GF-D8 (cell line): ENCODE results near the gene CNIH2.
"Not testable (repeated sequence)": the region's sequence is repeated elsewhere in the genome, so short reads cannot be mapped to it uniquely, and the experiment has no call there.

ENCODE experiments used
- DNase-seq: peaks from one replicate; lab custom pipeline; 2025; lab: John Stamatoyannopoulos, UW

Gene CNIH2

GRCh38 chr11:66259956-66260355 is 18.0 kb upstream of the CNIH2 start:
- DNase-seq, result no peak

- DNase-seq, result no peak
Measured at GRCh38 chr11:66261578-66261977, 16.4 kb upstream of the CNIH2 start.

- DNase-seq, result no peak
Measured at GRCh38 chr11:66262191-66262590, 15.8 kb upstream of the CNIH2 start.

- no peak for DNase-seq
Measured at GRCh38 chr11:66262696-66263095, 15.3 kb upstream of the CNIH2 start.

- DNase-seq, result no peak
Measured at GRCh38 chr11:66263231-66263630, 14.7 kb upstream of the CNIH2 start.

- DNase-seq, result no peak
Measured at GRCh38 chr11:66263785-66264184, 14.2 kb upstream of the CNIH2 start.

GRCh38 chr11:66264383-66264782 is 13.6 kb upstream of the CNIH2 start:
- DNase-seq, result no peak

GRCh38 chr11:66264914-66265313 is 13.1 kb upstream of the CNIH2 start:
- DNase-seq, result no peak

GRCh38 chr11:66265531-66266377 is 12.2 kb upstream of the CNIH2 start:
- no peak for DNase-seq

GRCh38 chr11:66266378-66267038 is 11.5 kb upstream of the CNIH2 start:
- DNase-seq, result no peak

GRCh38 chr11:66267039-66267378 is 11.0 kb upstream of the CNIH2 start:
- no peak for DNase-seq

GRCh38 chr11:66267379-66268243 is 10.4 kb upstream of the CNIH2 start:
- peak; percentile 56 for DNase-seq

GRCh38 chr11:66268244-66268951 is 9.6 kb upstream of the CNIH2 start, which contains the start of gene RAB1B:
RAB1B (plus strand) TSS chr11:66268639; CDS start chr11:66268680, 41 bp downstream.
- peak; percentile 97 for DNase-seq

GRCh38 chr11:66268952-66269905 is 8.7 kb upstream of the CNIH2 start:
- peak; percentile 8 for DNase-seq

- DNase-seq, result no peak
Measured at GRCh38 chr11:66271816-66272215, 6.2 kb upstream of the CNIH2 start.

GRCh38 chr11:66272596-66272995 is 5.4 kb upstream of the CNIH2 start:
- no peak for DNase-seq

- DNase-seq, result no peak
Measured at GRCh38 chr11:66274219-66274618, 3.8 kb upstream of the CNIH2 start.

GRCh38 chr11:66275396-66275795 is 2.6 kb upstream of the CNIH2 start:
- no peak for DNase-seq

- DNase-seq, result no peak
Measured at GRCh38 chr11:66275984-66276612, 1.9 kb upstream of the CNIH2 start.

GRCh38 chr11:66276619-66277018 is 1.4 kb upstream of the CNIH2 start:
- not testable (repeated sequence) for DNase-seq
